GM23338 (cell line): Measurements from ENCODE around the gene NDE1. TPM values are rescaled to one million over a fixed set of nuclear protein-coding genes. Genes with fewer than 3 reads are reported as not detected.

Source experiments
- ATAC-seq: fragments of 200-7000 bp; cut with Tn5 transposase; 3 replicates; pipeline ENCODE4 v1.9.1; 2020
- DNase-seq: peaks from one replicate; pipeline ENCODE4 v3.0.0-alpha.2; 2015; ENCODE audit warnings: low spot score
- H2AFZ ChIP-seq: fragments of 200-600 bp; sonication (generic); 2 replicates; pipeline ENCODE4 v1.8.0; 2016; ENCODE audit warnings: antibody characterized with exemption, mild to moderate bottlenecking, moderate library complexity
- H3F3A ChIP-seq: fragments of 200-600 bp; sonication (generic); replicated peaks from 2 replicates; pipeline ENCODE4 v1.8.0; 2017; ENCODE audit warnings: antibody characterized with exemption, mixed run types, low read depth
- H3K27ac ChIP-seq: fragments of 200-600 bp; sonication (generic); 2 replicates; pipeline ENCODE4 v1.6.1; 2016; ENCODE audit warnings: low read depth
- H3K27me3 ChIP-seq: fragments of 200-600 bp; sonication (generic); 2 replicates; pipeline ENCODE4 v1.8.0; 2016; ENCODE audit warnings: mild to moderate bottlenecking, mixed run types, moderate library complexity; ENCODE audit not compliant: insufficient read depth
- H3K36me3 ChIP-seq: fragments of 200-600 bp; sonication (generic); 2 replicates; pipeline ENCODE4 v1.8.0; 2016; ENCODE audit warnings: mild to moderate bottlenecking; ENCODE audit not compliant: insufficient read depth
- H3K4me1 ChIP-seq: fragments of 200-600 bp; sonication (generic); 2 replicates; pipeline ENCODE4 v1.8.0; 2016; ENCODE audit warnings: mild to moderate bottlenecking, moderate library complexity; ENCODE audit not compliant: insufficient read depth
- H3K4me2 ChIP-seq: fragments of 200-600 bp; sonication (generic); 2 replicates; pipeline ENCODE4 v1.7.1; 2017; ENCODE audit warnings: mixed run types
- H3K4me3 ChIP-seq: fragments of 200-600 bp; sonication (generic); 2 replicates; pipeline ENCODE4 v1.6.1; 2016; ENCODE audit warnings: mixed run types
- H3K79me2 ChIP-seq: fragments of 200-600 bp; sonication (generic); replicated peaks from 2 replicates; pipeline ENCODE4 v1.8.0; 2017; ENCODE audit warnings: mild to moderate bottlenecking; ENCODE audit not compliant: insufficient read depth
- H3K9me2 ChIP-seq: fragments of 200-600 bp; sonication (generic); 2 replicates; pipeline ENCODE4 v1.8.0; 2017; ENCODE audit not compliant: insufficient read depth
- H4K20me1 ChIP-seq: fragments of 200-600 bp; sonication (generic); replicated peaks from 2 replicates; pipeline ENCODE4 v1.8.0; 2017; ENCODE audit warnings: mild to moderate bottlenecking; ENCODE audit not compliant: insufficient read depth
- H3K27ac Mint-ChIP-seq: 2 replicates; pipeline ENCODE4 v1.8.0; 2020; ENCODE audit warnings: inconsistent platforms, mild to moderate bottlenecking, moderate library complexity, mixed read lengths
- H3K27me3 Mint-ChIP-seq: 3 replicates; pipeline ENCODE4 v1.8.0; 2022; ENCODE audit warnings: low read depth, mild to moderate bottlenecking, moderate library complexity, mixed read lengths, inconsistent platforms; ENCODE audit not compliant: insufficient read depth, poor library complexity
- H3K36me3 Mint-ChIP-seq: 3 replicates; pipeline ENCODE4 v1.8.0; 2021; ENCODE audit warnings: low read depth, mild to moderate bottlenecking, inconsistent platforms, moderate library complexity, mixed read lengths
- H3K4me1 Mint-ChIP-seq: 3 replicates; pipeline ENCODE4 v1.8.0; 2020; ENCODE audit warnings: mild to moderate bottlenecking, inconsistent platforms, mixed read lengths
- H3K4me3 Mint-ChIP-seq: 3 replicates; pipeline ENCODE4 v1.8.0; 2021; ENCODE audit warnings: moderate library complexity, mild to moderate bottlenecking, inconsistent platforms, mixed read lengths
- H3K9me3 Mint-ChIP-seq: 3 replicates; pipeline ENCODE4 v1.8.0; 2020; ENCODE audit warnings: moderate library complexity, mild to moderate bottlenecking, inconsistent platforms, mixed read lengths
- CREB1 ChIP-seq: fragments of 250-450 bp; sonication (Bioruptor Pico); IDR thresholded peaks from 2 replicates; pipeline ENCODE4 v1.5.0; 2020; ENCODE audit warnings: low read depth, mild to moderate bottlenecking, moderate library complexity
- EZH2 ChIP-seq: fragments of 200-600 bp; sonication (generic); IDR thresholded peaks from one replicate; pipeline ENCODE4 v1.8.0; 2017; ENCODE audit warnings: antibody characterized with exemption, mild to moderate bottlenecking, low read depth; ENCODE audit not compliant: unreplicated experiment
- EZH2phosphoT487 ChIP-seq: fragments of 200-600 bp; sonication (generic); IDR thresholded peaks from one replicate; pipeline ENCODE4 v1.8.1; 2018; ENCODE audit warnings: antibody characterized with exemption; ENCODE audit not compliant: unreplicated experiment
- JUNB ChIP-seq: IDR thresholded peaks from one replicate; pipeline ENCODE4 v1.6.1; 2016; ENCODE audit warnings: antibody characterized with exemption; ENCODE audit not compliant: unreplicated experiment
- NANOG ChIP-seq: IDR thresholded peaks from 2 replicates; pipeline ENCODE4 v1.6.1; 2016; ENCODE audit warnings: antibody characterized with exemption, borderline replicate concordance
- POLR2AphosphoS5 ChIP-seq: IDR thresholded peaks from 2 replicates; pipeline ENCODE4 v1.6.1; 2016; ENCODE audit warnings: antibody characterized with exemption, low read depth
- STAT1 ChIP-seq: IDR thresholded peaks from one replicate; pipeline ENCODE4 v1.6.1; 2016; ENCODE audit warnings: antibody characterized with exemption; ENCODE audit not compliant: unreplicated experiment
- ZNF114 ChIP-seq: fragments of 250-450 bp; sonication (Bioruptor Pico); IDR thresholded peaks from 2 replicates; pipeline ENCODE4 v1.5.0; 2020; ENCODE audit warnings: mild to moderate bottlenecking, moderate library complexity
- ZNF331 ChIP-seq: fragments of 250-450 bp; sonication (Bioruptor Pico); IDR thresholded peaks from 2 replicates; pipeline ENCODE4 v1.5.0; 2020; ENCODE audit warnings: low read depth, mild to moderate bottlenecking, moderate library complexity
- polyA plus RNA-seq: library from polyadenylated mRNA; unstranded; fragments of >200 nt; fragmentation: Nextera tagmentation; extraction: Ambion mirVana; gene quantifications from 2 replicates; pipeline ENCODE4 v1.2.1, GENCODE V29; 2016
- total RNA-seq: library from RNA; depleted of rRNA; stranded (reverse); fragments of >200 nt; shearing (Covaris generic); gene quantifications from 2 replicates; pipeline ENCODE4 v1.2.3, GENCODE V29; 2014
- TF ChIP-seq, protein P1 (sequence below): fragments of 250-450 bp; sonication (Bioruptor Pico); IDR thresholded peaks from 2 replicates; pipeline ENCODE4 v1.5.0; 2020; ENCODE audit warnings: mild to moderate bottlenecking, moderate library complexity
- TF ChIP-seq, protein P2 (sequence below): IDR thresholded peaks from 2 replicates; pipeline ENCODE4 v1.6.1; 2016; ENCODE audit warnings: antibody characterized with exemption
- TF ChIP-seq, protein P3 (sequence below): IDR thresholded peaks from one replicate; pipeline ENCODE4 v1.6.1; 2018; ENCODE audit warnings: antibody characterized with exemption; ENCODE audit not compliant: unreplicated experiment
- TF ChIP-seq, protein P4 (sequence below), 2 experiments: fragments of 200-600 bp in 1 of 2; sonication (generic) in 1 of 2; conservative IDR thresholded peaks; 2 replicates each; pipeline versions ENCODE4 v1.5.1 to v1.6.1; 2016 to 2017; ENCODE audit warnings: antibody characterized with exemption in 2 of 2, low read depth in 2 of 2, mild to moderate bottlenecking in 2 of 2, moderate library complexity in 1 of 2

The NDE1 gene
- total and polyA plus RNA-seq, 2 experiments from 2014 or later: 13.0 to 22.9 TPM

DNA sequence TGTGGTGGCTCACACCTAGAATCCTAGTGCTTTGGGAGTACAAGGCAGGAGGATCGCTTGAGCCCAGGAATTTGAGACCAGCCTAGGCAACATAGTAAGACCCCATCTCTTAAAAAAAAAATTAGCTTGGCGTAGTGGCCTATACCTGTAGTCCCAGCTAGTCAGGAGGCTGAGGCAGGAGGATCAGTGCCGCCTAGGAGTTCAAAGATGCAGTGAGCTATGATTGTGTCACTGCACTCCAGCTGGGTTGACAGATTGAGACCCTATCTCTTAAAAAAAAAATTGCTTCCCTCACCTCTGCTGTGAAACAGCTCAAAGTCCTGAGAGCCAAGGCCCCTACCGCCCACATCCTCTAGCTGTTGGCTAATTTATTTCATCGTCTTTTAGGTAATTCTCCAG, 10.2 kb downstream of the NDE1 start:
- ATAC-seq: no peak
- H3F3A ChIP-seq: no peaks in the 10 kb centered on the region
- no peak for DNase-seq
- H3K27me3 ChIP-seq: no peaks in the 10 kb centered on the region
- H3K27ac ChIP-seq: no peak overlapping the region
- Mint-ChIP-seq H3K27me3 (peaks cover 12% of the 10 kb centered on the region), H3K4me3 (no peak overlapping the region), H3K4me1 (no peaks in the 10 kb centered on the region; the same call in 2 of the 3 replicates), H3K27ac (no peak overlapping the region), H3K9me3 (no peaks in the 10 kb centered on the region), H3K36me3 (peaks cover 8% of the 10 kb centered on the region; the same call in 2 of the 3 replicates)
- H3K4me3 ChIP-seq: no peak overlapping the region
- H3K9me2 ChIP-seq: no peaks in the 10 kb centered on the region
- H3K79me2 ChIP-seq: peaks cover 25% of the 10 kb centered on the region
- H4K20me1 ChIP-seq: peaks cover 15% of the 10 kb centered on the region; the same call in 1 of the 2 replicates
- H2AFZ ChIP-seq: no peak overlapping the region
- H3K4me1 ChIP-seq: no peaks in the 10 kb centered on the region
- peaks cover 4% of the 10 kb centered on the region; the same call in 1 of the 2 replicates for H3K36me3 ChIP-seq
- H3K4me2 ChIP-seq: no peak overlapping the region
- TF ChIP-seq NANOG: no peak
- TF ChIP-seq, protein P1, sequence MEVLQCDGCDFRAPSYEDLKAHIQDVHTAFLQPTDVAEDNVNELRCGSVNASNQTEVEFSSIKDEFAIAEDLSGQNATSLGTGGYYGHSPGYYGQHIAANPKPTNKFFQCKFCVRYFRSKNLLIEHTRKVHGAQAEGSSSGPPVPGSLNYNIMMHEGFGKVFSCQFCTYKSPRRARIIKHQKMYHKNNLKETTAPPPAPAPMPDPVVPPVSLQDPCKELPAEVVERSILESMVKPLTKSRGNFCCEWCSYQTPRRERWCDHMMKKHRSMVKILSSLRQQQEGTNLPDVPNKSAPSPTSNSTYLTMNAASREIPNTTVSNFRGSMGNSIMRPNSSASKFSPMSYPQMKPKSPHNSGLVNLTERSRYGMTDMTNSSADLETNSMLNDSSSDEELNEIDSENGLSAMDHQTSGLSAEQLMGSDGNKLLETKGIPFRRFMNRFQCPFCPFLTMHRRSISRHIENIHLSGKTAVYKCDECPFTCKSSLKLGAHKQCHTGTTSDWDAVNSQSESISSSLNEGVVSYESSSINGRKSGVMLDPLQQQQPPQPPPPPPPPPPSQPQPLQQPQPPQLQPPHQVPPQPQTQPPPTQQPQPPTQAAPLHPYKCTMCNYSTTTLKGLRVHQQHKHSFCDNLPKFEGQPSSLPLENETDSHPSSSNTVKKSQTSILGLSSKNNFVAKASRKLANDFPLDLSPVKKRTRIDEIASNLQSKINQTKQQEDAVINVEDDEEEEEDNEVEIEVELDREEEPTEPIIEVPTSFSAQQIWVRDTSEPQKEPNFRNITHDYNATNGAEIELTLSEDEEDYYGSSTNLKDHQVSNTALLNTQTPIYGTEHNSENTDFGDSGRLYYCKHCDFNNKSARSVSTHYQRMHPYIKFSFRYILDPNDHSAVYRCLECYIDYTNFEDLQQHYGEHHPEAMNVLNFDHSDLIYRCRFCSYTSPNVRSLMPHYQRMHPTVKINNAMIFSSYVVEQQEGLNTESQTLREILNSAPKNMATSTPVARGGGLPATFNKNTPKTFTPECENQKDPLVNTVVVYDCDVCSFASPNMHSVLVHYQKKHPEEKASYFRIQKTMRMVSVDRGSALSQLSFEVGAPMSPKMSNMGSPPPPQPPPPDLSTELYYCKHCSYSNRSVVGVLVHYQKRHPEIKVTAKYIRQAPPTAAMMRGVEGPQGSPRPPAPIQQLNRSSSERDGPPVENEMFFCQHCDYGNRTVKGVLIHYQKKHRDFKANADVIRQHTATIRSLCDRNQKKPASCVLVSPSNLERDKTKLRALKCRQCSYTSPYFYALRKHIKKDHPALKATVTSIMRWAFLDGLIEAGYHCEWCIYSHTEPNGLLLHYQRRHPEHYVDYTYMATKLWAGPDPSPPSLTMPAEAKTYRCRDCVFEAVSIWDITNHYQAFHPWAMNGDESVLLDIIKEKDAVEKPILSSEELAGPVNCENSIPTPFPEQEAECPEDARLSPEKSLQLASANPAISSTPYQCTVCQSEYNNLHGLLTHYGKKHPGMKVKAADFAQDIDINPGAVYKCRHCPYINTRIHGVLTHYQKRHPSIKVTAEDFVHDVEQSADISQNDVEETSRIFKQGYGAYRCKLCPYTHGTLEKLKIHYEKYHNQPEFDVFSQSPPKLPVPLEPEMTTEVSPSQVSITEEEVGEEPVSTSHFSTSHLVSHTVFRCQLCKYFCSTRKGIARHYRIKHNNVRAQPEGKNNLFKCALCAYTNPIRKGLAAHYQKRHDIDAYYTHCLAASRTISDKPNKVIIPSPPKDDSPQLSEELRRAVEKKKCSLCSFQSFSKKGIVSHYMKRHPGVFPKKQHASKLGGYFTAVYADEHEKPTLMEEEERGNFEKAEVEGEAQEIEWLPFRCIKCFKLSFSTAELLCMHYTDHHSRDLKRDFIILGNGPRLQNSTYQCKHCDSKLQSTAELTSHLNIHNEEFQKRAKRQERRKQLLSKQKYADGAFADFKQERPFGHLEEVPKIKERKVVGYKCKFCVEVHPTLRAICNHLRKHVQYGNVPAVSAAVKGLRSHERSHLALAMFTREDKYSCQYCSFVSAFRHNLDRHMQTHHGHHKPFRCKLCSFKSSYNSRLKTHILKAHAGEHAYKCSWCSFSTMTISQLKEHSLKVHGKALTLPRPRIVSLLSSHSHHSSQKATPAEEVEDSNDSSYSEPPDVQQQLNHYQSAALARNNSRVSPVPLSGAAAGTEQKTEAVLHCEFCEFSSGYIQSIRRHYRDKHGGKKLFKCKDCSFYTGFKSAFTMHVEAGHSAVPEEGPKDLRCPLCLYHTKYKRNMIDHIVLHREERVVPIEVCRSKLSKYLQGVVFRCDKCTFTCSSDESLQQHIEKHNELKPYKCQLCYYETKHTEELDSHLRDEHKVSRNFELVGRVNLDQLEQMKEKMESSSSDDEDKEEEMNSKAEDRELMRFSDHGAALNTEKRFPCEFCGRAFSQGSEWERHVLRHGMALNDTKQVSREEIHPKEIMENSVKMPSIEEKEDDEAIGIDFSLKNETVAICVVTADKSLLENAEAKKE: no peak
- TF ChIP-seq STAT1: no peak
- TF ChIP-seq JUNB: no peak
- TF ChIP-seq, protein P2, sequence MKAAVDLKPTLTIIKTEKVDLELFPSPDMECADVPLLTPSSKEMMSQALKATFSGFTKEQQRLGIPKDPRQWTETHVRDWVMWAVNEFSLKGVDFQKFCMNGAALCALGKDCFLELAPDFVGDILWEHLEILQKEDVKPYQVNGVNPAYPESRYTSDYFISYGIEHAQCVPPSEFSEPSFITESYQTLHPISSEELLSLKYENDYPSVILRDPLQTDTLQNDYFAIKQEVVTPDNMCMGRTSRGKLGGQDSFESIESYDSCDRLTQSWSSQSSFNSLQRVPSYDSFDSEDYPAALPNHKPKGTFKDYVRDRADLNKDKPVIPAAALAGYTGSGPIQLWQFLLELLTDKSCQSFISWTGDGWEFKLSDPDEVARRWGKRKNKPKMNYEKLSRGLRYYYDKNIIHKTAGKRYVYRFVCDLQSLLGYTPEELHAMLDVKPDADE: no peak
- TF ChIP-seq EZH2phosphoT487: no peak
- TF ChIP-seq ZNF331 (CRISPR knock-in tag): no peak
- TF ChIP-seq, protein P3, sequence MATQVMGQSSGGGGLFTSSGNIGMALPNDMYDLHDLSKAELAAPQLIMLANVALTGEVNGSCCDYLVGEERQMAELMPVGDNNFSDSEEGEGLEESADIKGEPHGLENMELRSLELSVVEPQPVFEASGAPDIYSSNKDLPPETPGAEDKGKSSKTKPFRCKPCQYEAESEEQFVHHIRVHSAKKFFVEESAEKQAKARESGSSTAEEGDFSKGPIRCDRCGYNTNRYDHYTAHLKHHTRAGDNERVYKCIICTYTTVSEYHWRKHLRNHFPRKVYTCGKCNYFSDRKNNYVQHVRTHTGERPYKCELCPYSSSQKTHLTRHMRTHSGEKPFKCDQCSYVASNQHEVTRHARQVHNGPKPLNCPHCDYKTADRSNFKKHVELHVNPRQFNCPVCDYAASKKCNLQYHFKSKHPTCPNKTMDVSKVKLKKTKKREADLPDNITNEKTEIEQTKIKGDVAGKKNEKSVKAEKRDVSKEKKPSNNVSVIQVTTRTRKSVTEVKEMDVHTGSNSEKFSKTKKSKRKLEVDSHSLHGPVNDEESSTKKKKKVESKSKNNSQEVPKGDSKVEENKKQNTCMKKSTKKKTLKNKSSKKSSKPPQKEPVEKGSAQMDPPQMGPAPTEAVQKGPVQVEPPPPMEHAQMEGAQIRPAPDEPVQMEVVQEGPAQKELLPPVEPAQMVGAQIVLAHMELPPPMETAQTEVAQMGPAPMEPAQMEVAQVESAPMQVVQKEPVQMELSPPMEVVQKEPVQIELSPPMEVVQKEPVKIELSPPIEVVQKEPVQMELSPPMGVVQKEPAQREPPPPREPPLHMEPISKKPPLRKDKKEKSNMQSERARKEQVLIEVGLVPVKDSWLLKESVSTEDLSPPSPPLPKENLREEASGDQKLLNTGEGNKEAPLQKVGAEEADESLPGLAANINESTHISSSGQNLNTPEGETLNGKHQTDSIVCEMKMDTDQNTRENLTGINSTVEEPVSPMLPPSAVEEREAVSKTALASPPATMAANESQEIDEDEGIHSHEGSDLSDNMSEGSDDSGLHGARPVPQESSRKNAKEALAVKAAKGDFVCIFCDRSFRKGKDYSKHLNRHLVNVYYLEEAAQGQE: no peak
- TF ChIP-seq ZNF114 (CRISPR knock-in tag): no peak
- no peak for TF ChIP-seq EZH2
- no peak for TF ChIP-seq CREB1
- no peak for TF ChIP-seq POLR2AphosphoS5
- TF ChIP-seq, protein P4, sequence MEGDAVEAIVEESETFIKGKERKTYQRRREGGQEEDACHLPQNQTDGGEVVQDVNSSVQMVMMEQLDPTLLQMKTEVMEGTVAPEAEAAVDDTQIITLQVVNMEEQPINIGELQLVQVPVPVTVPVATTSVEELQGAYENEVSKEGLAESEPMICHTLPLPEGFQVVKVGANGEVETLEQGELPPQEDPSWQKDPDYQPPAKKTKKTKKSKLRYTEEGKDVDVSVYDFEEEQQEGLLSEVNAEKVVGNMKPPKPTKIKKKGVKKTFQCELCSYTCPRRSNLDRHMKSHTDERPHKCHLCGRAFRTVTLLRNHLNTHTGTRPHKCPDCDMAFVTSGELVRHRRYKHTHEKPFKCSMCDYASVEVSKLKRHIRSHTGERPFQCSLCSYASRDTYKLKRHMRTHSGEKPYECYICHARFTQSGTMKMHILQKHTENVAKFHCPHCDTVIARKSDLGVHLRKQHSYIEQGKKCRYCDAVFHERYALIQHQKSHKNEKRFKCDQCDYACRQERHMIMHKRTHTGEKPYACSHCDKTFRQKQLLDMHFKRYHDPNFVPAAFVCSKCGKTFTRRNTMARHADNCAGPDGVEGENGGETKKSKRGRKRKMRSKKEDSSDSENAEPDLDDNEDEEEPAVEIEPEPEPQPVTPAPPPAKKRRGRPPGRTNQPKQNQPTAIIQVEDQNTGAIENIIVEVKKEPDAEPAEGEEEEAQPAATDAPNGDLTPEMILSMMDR (conservative IDR thresholded peaks at IDR 0.05; ENCODE audit: low read depth in 2 of 2): no peak
